Measurements from ENCODE around the gene EXO1. TPM values are rescaled to one million over a fixed set of nuclear protein-coding genes. Genes with fewer than 3 reads are reported as not detected.
"Not testable (repeated sequence)": the region's sequence is repeated elsewhere in the genome, so short reads cannot be mapped to it uniquely, and the experiment has no call there.

EXO1 gene
- total RNA-seq, 1 donor from 2014 or later = 2.3 TPM

DNA sequence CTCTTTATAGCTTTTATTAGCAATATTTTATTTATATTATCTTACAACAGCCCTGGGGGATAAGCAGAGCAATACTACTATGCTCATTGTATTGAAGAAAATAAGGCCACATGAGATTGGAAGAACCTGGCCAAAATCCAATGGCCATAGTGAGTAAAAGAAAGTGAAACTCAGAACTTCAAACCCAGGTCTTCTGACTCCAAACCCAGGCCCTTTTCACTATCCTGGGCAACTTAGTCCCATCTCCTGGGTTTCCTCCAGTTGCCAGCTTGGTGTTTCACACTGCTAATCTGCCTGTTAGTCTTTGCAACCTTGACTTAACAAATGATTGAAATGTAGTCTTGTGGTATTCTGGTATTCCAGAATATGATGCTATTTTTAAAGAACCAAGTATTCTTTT is 22.4 kb upstream of the EXO1 start:
- no peak overlapping the region for H3K27ac Mint-ChIP-seq
- CTCF ChIA-PET = no interaction called here
- intact Hi-C loops (cut with micrococcal nuclease) = no loop called here
- no peaks in the 10 kb centered on the region for H3K4me1 Mint-ChIP-seq
- no peaks in the 10 kb centered on the region for H3K9me3 Mint-ChIP-seq
- no peak overlapping the region for H3K4me3 Mint-ChIP-seq
- ATAC-seq (ENCODE audit: low read depth) = no peak
- peaks cover 6% of the 10 kb centered on the region for H3K27me3 Mint-ChIP-seq
- POLR2A ChIA-PET = no interaction called here
- no peak for DNase-seq
- TF ChIP-seq, protein P1, sequence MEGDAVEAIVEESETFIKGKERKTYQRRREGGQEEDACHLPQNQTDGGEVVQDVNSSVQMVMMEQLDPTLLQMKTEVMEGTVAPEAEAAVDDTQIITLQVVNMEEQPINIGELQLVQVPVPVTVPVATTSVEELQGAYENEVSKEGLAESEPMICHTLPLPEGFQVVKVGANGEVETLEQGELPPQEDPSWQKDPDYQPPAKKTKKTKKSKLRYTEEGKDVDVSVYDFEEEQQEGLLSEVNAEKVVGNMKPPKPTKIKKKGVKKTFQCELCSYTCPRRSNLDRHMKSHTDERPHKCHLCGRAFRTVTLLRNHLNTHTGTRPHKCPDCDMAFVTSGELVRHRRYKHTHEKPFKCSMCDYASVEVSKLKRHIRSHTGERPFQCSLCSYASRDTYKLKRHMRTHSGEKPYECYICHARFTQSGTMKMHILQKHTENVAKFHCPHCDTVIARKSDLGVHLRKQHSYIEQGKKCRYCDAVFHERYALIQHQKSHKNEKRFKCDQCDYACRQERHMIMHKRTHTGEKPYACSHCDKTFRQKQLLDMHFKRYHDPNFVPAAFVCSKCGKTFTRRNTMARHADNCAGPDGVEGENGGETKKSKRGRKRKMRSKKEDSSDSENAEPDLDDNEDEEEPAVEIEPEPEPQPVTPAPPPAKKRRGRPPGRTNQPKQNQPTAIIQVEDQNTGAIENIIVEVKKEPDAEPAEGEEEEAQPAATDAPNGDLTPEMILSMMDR (IDR thresholded peaks at IDR 0.05) = no peak
- no peaks in the 10 kb centered on the region for H3K36me3 Mint-ChIP-seq (ENCODE audit: low read depth)

DNA sequence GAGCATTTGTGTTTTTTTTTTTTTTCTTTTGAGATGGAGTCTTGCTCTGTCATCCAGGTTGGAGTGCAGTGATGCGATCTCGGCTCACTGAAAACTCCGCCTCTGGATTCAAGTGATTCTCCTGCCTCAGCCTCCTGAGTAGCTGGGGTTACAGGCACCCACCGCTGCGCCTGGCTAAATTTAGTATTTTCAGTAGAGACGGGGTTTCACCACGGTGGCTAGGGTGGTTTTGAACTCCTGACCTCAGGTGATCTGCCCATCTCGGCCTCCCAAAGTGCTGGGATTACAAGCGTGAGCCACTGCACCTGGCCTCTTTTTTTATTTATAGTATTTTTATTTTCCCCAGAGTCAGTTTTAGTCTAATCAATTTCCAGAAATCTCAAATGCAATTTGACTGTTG is 21.4 kb upstream of the EXO1 start:
- H3K27ac Mint-ChIP-seq; H3K27me3 Mint-ChIP-seq; POLR2A ChIA-PET; CTCF ChIA-PET; DNase-seq; ATAC-seq (ENCODE audit: low read depth); H3K9me3 Mint-ChIP-seq; H3K36me3 Mint-ChIP-seq (ENCODE audit: low read depth); intact Hi-C loops (cut with micrococcal nuclease); H3K4me3 Mint-ChIP-seq; H3K4me1 Mint-ChIP-seq: not testable (repeated sequence)

DNA sequence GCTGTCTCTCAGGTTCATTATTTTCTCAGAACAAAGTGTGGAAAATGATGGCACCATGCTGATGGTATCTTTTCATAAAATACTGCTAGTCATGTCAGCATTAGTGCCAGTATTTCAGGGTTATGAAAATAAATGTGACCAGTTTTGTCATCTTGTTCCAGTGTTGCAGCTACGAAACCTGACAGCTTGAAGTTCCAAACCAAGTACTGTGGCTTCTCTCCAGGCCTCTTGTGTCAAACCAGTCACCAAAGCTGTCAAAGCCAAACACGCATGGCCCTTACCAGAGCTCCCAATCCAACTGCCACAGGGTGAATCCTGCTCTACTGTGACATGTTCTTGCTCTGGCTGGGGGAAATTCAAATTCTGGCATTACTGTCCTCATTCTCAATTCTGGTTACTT is 20.7 kb upstream of the EXO1 start:
- ChIA-PET POLR2A (no interaction called here), CTCF (no interaction called here)
- H3K9me3 Mint-ChIP-seq = no peaks in the 10 kb centered on the region
- intact Hi-C loops (cut with micrococcal nuclease) = no loop called here
- H3K4me1 Mint-ChIP-seq = no peaks in the 10 kb centered on the region
- DNase-seq = no peak
- peaks cover 6% of the 10 kb centered on the region for H3K27me3 Mint-ChIP-seq
- H3K4me3 Mint-ChIP-seq = no peak overlapping the region
- ATAC-seq (ENCODE audit: low read depth) = no peak
- H3K27ac Mint-ChIP-seq = no peak overlapping the region
- H3K36me3 Mint-ChIP-seq (ENCODE audit: low read depth) = no peaks in the 10 kb centered on the region
- TF ChIP-seq, protein P1 (IDR thresholded peaks at IDR 0.05) = no peak

DNA sequence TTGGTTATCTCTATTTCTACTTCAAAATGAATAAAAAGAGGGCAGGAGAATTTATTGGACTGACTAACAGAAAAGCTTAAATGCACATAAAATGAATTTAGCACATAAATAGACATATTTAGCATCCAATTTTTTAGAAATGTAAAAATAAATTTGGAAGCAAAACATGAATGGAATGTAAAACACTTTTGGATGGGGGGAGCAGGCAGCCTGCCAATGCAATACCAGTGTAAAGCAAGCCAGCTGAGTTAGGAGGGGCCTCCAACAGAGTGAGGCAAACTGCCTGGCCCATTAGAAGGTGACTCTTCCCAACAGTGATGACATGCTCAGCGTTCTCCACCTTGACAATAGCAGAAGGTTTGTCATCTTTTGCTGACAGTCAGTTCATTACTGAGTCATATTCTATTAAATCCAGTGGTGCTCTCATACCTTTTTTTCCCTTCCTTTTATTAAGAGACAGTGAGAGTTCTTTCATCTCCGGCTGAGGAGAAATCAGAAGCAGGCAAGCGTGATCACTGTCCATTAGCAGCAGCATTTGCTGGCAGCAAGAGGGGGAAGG is 19.5 kb upstream of the EXO1 start:
- Mint-ChIP-seq H3K4me1 (no peaks in the 10 kb centered on the region), H3K27me3 (peaks cover 6% of the 10 kb centered on the region), H3K36me3 (ENCODE audit: low read depth) (no peaks in the 10 kb centered on the region), H3K9me3 (no peaks in the 10 kb centered on the region), H3K27ac (no peak overlapping the region), H3K4me3 (no peak overlapping the region)
- intact Hi-C loops (cut with micrococcal nuclease) = no loop called here
- ChIA-PET POLR2A (no interaction called here), CTCF (no interaction called here)
- no peak for ATAC-seq (ENCODE audit: low read depth)
- TF ChIP-seq, protein P1 (IDR thresholded peaks at IDR 0.05) = no peak
- DNase-seq = no peak

DNA sequence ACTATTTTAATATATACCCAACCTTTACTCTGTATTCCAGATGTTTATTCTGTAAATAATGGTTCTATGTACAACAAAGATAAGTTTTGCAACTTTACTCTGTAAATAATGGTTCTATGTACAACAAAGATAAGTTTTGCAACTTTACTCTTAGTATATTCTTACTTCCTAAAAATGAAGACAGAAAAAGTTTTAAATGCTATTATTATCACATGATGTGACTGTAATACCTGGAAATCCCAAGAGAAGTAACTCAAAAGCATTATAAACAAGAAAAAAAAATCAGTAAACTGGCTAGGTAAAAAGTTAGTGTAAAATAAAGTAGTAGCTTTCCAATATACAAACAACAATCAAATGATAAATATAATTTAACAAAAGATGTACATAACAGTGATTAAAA is 18.5 kb upstream of the EXO1 start:
- TF ChIP-seq, protein P1 (IDR thresholded peaks at IDR 0.05) = no peak
- POLR2A ChIA-PET = no interaction called here
- Mint-ChIP-seq H3K27me3 (peaks cover 6% of the 10 kb centered on the region), H3K9me3 (no peaks in the 10 kb centered on the region), H3K27ac (no peak overlapping the region), H3K4me3 (no peak overlapping the region), H3K4me1 (no peaks in the 10 kb centered on the region), H3K36me3 (ENCODE audit: low read depth) (no peaks in the 10 kb centered on the region)
- CTCF ChIA-PET = no interaction called here
- ATAC-seq (ENCODE audit: low read depth) (no peak), DNase-seq (no peak)
- intact Hi-C loops (cut with micrococcal nuclease) = no loop called here

Measured in activated B cell treated with CpG ODN at 0.5 μM for 24 hours (primary cell).